Non-pigmented ciliary epithelial cell (primary cell): Measurements from ENCODE around the gene ZFP36.
"Not testable (repeated sequence)": the region's sequence is repeated elsewhere in the genome, so short reads cannot be mapped to it uniquely, and the experiment has no call there.

Source experiments
- DNase-seq: peaks from one replicate; pipeline ENCODE4 v3.0.0-alpha.2; 2010; ENCODE audit warnings: low read depth

Gene ZFP36

DNA sequence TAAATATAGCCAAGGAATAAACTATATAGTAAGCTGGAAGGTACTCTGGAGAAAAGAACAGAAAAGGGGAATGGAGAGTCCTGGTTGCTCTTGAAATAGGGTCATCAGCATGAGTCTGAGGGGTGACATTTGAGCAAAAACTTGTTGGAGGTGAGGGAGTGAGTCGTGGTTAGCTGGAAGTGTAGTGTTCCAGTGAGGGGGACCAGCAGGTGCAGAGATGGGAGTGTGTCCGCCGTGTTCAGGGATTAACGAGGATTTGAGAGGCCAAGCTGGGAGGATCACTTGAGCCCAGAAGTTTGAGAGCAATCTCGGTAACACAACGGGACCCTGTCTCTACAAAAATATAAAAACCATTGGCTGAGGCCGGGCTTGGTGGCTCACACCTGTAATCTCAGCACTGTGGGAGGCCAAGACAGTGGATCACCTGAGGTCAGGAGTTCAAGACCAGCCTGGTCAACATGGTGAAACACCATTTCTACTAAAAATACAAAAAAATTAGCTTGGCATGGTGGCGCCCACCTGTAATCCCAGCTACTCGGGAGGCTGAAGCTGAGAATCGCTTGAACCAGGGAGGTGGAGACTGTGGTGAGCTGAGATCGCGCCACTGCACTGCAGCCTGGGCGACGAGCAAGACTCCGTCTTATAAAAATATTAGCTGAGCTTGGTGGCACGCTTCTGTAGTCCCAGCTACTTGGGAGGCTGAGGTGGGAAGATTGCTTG, 39.9 kb downstream of the ZFP36 start:
- DNase-seq, result no peak

DNA sequence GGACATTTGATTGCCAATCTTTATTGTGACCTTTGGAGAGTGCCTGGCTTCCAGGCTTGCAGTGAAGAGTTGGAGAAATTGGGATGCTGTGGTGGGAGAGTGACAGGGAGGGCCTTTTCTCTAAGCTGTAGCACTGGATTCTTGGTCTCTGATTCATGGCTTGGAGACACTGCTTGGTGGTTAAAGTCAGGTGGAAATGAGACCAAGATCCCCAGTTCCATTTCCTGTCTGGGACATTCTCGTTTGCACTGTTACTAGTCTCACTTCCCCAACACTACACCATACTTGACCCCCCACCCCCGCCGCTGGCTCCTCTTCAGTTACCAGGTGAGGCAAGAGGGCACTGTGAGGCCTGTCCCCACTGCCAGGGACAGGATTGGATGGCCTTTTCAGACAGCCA, 41.6 kb downstream of the ZFP36 start:
- DNase-seq, result no peak

- DNase-seq, result no peak
Observed at GRCh38 chr19:39449116-39449797, 42.6 kb downstream of the ZFP36 start.

DNA sequence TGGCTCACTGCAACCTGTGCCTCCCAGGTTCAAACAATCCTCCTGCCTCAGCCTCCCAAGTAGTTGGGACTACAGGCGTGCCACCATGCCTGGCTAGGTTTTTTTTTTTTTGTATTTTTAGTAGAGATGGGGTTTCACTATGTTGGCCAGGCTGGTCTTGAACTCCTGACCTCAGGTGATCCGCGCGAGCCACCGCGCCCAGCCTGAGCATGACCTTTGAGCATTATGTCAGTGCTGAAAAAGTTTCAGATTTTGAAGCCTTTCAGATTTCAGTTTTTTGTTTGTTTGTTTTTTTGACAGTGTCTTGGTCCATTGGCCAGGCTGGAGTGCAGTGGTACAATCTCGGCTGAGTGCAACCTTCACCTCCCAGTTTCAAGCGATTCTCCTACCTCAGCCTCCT, 44.6 kb downstream of the ZFP36 start:
- DNase-seq, result not testable (repeated sequence)
